Omental fat pad (tissue), 4 donors: ENCODE results near the gene PRSS27. TPM values are rescaled to one million over a fixed set of nuclear protein-coding genes. Genes with fewer than 3 reads are reported as not detected.
"Not testable (repeated sequence)": the region's sequence is repeated elsewhere in the genome, so short reads cannot be mapped to it uniquely, and the experiment has no call there.

Experiments used
- ATAC-seq: fragments of 150-250 bp; one replicate; pipeline ENCODE4 v1.9.1; 2016; ENCODE audit warnings: mild to moderate bottlenecking, moderate library complexity; ENCODE audit not compliant: low FRiP score
- DNase-seq: peaks from one replicate; pipeline ENCODE4 v3.0.0-alpha.2; 2019; ENCODE audit warnings: low spot score
- total RNA-seq, 4 donors: library from RNA; depleted of rRNA; stranded (reverse); fragments of >200 nt; gene quantifications; one replicate each; pipeline ENCODE4 v1.1.0, GENCODE V29; 2016
- TF ChIP-seq, protein P1 (sequence below), 3 donors: fragments of 450-650 bp; IDR thresholded peaks; one replicate each; pipeline ENCODE4 v1.5.1; 2016 to 2017; ENCODE audit warnings: antibody characterized with exemption in 3 of 3, mild to moderate bottlenecking in 3 of 3, moderate library complexity in 2 of 3

The PRSS27 gene
- total RNA-seq, 4 donors from 2014 or later: 0.65 to 1.2 (median 1.0) TPM

DNA sequence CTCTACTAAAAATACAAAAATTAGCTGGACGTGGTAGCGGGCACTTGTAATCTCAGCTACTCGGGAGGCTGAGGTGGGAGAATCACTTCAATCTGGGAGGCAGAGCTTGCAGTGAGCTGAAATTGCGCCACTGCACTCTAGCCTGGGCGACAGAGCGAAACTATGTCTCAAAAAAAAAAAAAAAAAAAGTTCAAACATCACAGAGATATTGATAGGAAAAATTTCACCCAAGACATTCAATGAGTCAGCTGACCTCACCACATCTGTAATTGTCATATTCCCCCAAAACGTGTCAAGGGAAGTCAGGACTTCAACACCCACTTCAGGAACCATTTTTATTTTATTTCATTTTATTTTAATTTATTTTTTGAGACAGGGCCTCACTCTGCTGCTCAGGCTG is 8.0 kb upstream of the PRSS27 start:
- TF ChIP-seq, protein P1, sequence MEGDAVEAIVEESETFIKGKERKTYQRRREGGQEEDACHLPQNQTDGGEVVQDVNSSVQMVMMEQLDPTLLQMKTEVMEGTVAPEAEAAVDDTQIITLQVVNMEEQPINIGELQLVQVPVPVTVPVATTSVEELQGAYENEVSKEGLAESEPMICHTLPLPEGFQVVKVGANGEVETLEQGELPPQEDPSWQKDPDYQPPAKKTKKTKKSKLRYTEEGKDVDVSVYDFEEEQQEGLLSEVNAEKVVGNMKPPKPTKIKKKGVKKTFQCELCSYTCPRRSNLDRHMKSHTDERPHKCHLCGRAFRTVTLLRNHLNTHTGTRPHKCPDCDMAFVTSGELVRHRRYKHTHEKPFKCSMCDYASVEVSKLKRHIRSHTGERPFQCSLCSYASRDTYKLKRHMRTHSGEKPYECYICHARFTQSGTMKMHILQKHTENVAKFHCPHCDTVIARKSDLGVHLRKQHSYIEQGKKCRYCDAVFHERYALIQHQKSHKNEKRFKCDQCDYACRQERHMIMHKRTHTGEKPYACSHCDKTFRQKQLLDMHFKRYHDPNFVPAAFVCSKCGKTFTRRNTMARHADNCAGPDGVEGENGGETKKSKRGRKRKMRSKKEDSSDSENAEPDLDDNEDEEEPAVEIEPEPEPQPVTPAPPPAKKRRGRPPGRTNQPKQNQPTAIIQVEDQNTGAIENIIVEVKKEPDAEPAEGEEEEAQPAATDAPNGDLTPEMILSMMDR (IDR thresholded peaks at IDR 0.05): no peak
- DNase-seq (no peak), ATAC-seq (no peak)

DNA sequence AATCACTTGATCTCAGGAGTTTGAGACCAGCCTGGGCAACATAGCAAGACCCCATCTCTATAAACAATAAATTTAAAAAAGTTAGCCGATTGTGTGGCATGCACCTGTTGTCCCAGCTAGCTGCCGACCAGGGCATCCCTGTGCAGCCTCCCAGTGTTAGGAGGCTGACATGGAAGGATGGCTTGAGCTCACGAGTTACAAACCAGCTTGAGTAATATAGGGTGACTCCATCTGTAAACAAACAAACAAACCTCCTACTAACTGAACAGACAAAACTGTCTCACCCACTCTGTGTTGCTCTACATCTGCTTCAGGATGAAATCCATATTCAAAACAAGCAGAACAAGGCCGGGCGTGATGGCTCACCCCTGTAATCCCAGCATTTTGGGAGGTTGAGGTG is 6.9 kb upstream of the PRSS27 start:
- TF ChIP-seq, protein P1 (IDR thresholded peaks at IDR 0.05): no peak
- no peak for DNase-seq
- ATAC-seq: no peak

DNA sequence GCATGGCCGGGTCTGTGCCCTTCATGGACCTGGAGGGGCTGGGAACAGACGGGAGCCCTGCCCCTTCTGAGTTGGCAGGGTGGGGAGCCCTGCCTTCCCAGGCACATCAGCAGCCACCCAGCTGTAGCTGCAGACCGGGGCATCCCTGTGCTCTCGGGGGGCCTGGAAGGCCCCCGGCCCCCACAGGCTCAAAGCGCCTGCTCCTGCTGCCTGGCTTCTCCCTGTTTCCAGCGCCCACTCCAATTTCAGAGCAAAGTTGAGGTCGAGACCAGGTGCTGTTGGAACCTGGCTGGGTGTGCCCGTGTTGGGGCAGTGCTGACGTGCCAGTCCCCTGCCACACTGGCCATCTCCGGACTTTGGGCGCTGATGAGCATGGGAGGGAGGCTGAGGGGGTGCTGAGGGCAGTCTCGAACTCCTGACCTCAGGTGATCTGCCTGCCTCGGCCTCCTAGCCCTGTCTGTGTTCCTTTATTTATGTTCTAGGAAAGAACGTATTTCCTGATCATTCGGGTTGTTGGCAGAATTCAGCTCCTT is 4.9 kb upstream of the PRSS27 start:
- DNase-seq (no peak), ATAC-seq (no peak)
- TF ChIP-seq, protein P1 (IDR thresholded peaks at IDR 0.05): no peak

- ATAC-seq (no peak), DNase-seq (no peak)
- TF ChIP-seq, protein P1 (IDR thresholded peaks at IDR 0.05): no peak
Observed at GRCh38 chr16:2724088-2724676, 4.2 kb upstream of the PRSS27 start.

DNA sequence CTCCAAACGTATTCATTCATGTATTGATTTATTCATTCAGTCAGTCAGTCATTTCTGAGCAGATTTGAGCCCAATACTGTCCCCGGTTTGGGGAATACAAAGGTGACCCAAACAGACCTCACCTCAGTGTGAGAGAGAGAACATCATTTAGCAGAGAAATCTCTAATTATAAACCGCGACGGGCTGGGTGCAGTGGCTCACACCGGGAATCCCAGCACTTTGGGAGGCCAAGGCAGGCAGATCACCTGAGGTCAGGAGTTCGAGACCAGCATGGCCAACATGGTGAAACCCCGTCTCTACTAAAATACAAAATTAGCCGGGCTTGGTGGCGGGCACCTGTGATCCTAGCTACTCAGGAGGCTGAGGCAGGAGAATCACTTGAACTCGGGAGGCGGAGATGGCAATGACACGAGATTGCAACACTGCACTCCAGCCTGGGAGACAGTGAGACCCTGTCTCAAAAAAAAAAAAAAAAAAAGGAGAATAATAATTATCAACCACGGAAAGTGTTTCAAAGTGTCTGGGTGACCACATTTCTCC is 1.7 kb upstream of the PRSS27 start:
- not testable (repeated sequence) for ATAC-seq, DNase-seq

- TF ChIP-seq, protein P1 (IDR thresholded peaks at IDR 0.05): no peak
- ATAC-seq (peak; percentile 92), DNase-seq (peak; percentile 64)
Observed at GRCh38 chr16:2720719-2721633, 952 bp upstream of the PRSS27 start.

DNA sequence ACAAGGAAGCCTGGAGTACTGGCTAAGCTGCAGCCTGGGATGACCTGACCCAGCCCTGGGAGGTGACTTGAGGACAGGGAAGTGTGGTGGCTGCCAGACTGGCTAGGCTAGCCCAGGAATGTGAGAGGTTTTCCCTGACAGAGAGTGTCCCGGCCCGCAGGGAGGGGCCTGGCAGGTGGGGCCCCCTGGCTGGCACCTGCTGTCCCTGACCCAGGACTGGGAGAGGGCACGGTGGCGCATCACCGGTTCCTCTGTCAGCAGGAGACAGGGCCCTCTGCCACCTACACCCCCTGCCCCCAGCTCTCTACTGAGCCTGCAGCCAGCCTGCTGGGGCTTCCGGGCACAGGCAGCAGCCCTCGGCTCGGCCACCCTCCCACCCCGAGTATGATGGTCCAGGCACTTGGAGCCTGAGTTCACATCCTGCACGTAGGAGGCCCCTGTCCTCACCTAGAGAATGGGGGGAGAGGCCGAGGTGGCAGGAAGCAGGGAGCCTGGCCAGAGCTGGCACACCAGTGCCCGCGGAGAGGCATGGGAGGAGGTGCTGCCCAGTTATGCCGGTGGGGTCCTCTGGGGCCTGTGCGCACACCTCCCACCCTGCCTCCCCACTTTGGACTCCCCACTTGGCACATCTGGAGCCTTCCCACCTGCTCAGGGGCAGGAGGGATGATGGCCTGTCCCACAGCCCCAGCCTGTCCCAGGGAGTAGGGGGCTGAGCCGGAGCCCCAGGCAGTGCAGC is 528 bp downstream of the PRSS27 start:
- TF ChIP-seq, protein P1 (IDR thresholded peaks at IDR 0.05): no peak
- no peak for DNase-seq
- no peak for ATAC-seq
